GM12878 (cell line): ENCODE measurements around the gene PPCS.

Experiments used
- EED ChIP-seq: sonication (generic); IDR thresholded peaks from 2 replicates; pipeline ENCODE4 v1.6.1; 2016; ENCODE audit warnings: antibody characterized with exemption, low read depth
- ETV6 ChIP-seq, 2 experiments: fragments of 450-650 bp in 1 of 2; IDR thresholded peaks in 1 of 2; conservative IDR thresholded peaks in 1 of 2; 2 replicates each; pipeline ENCODE4 v1.6.1; 2014; ENCODE audit warnings: antibody characterized with exemption in 1 of 2, borderline replicate concordance in 1 of 2, low read depth in 1 of 2, mild to moderate bottlenecking in 1 of 2, moderate library complexity in 1 of 2
- MYC ChIP-seq: IDR thresholded peaks from 2 replicates; pipeline ENCODE4 v1.6.1; 2011; ENCODE audit warnings: mild to moderate bottlenecking, low read length, moderate library complexity, inconsistent platforms; ENCODE audit not compliant: insufficient read depth, insufficient replicate concordance, insufficient read length, severe bottlenecking
- NR2C1 ChIP-seq: fragments of 450-650 bp; IDR thresholded peaks from 2 replicates; pipeline ENCODE4 v1.6.1; 2017; ENCODE audit warnings: antibody characterized with exemption, mild to moderate bottlenecking, moderate library complexity
- RBBP5 ChIP-seq: fragments of 200-600 bp; sonication (generic); conservative IDR thresholded peaks from 2 replicates; pipeline ENCODE4 v1.6.1; 2016
- REST ChIP-seq: IDR thresholded peaks from 2 replicates; pipeline ENCODE4 v1.6.1; 2012; ENCODE audit warnings: mild to moderate bottlenecking, low read depth, low read length

GRCh38 chr1:42506576-42506975 lies 50.2 kb downstream of the PPCS start:
- TF ChIP-seq MYC (no peak), NR2C1 (no peak), REST (no peak), RBBP5 (no peak), EED (no peak), ETV6 (conservative IDR thresholded peaks at IDR 0.05 in 1 of 2, IDR thresholded peaks at IDR 0.05 in 1 of 2; ENCODE audit: borderline replicate concordance in 1 of 2, low read depth in 1 of 2) (no peak)
